ENCODE measurements around the gene ARSB.

ARSB gene

DNA sequence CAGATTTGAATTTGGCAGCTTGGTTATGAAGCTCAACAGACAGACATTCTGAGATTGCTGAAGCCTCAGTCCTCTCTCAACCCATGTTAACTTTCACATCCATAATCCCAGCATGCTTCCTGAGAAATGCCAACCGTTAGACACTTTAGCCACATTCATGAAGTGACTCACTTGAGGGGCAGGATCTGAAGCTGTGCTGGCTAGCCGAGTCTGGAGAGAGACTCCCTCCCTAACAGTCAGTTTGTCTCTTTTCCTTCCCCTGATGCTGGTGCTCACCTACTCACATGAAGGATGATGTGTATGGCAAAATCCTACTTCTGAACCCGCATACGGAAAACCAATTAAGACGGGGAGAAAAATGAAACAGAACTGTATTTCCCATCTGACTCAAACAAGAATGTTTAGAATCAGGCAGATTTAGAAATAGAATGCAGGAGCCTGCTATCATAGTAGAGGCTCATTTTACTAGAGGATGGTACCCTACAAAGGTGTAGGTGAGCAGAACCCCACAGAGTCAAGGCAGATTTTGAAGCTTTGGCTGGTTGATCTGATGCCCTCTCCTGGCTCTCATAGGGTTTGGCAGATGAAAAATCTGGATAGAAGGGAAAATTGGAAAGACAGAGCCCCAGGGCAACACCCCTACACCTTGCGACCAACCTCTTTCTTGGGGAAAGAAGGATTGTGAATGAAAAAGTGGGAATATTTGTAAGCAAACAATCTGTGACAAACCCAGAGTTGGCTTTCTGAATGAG, 185.7 kb downstream of the ARSB start:
- DNase-seq = peak; percentile 67

DNA sequence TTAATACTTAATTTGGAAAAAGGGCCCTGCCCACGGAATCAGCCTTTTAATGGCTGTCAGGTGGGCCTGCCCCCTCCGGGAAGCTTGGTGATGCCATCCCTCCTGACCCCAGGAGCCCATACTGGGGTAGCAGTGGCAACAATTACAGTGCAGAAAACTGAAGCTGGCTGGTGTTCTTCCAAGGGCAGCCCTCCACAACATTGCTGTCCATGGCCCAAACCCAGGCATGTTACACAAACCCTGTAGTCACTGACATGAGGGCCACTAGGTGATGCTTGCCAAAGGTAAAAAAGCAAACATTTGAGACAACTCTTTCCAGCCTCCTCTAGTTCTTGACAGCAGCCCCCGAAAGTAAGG, 186.5 kb downstream of the ARSB start:
- DNase-seq = no peak

DNA sequence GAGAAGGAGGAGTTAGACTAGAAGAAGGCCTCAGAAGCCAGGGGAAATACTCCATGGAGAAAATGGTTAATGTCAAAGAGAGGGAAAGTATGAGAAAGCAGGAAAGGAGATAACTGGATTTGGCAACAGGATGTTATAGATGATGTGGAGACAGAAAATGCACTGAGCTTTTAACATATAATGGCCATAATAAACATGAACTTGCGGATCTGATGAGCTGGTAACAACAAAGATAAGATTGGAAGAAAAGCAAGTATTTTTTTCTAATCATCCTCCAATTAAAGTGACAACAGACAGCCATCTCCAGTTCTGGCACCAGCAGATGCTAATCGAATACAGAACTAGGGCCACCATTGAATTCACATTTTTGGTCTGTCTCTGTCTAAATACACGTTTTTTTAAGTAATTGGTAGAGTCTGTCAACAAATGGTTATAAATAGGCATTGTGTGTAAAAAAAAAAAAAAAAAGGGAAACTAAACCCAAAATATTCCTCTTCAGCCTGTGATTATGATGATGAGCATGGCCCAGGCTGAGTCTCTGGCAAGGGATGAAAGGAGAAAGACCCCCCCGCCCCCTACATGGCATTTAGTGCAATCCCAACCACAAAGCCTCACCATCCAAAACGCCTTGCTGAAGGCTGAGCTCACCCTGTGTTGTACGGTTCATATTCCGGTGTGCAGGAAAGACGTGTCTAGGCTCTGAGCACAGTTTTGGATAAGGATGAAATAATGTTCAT, 187.0 kb downstream of the ARSB start:
- DNase-seq = no peak

DNA sequence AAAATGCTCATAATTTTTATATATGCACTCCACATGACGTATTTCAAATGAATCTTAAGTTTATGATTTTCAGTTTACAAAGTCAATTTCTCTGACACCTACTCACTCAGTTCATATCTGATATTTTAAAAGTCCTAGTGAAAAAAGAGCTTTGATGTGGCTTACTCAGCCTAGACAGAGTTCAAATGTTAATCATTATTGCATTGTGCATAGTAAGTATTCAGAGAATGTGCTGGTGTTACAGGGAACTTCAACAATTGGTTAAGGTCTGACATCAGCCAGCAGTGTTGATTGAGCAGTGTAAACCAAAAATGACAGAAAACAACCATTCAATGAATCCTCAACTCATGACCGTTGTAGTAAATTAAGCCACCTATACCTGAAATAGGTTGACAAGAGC, 189.4 kb downstream of the ARSB start:
- no peak for DNase-seq

DNA sequence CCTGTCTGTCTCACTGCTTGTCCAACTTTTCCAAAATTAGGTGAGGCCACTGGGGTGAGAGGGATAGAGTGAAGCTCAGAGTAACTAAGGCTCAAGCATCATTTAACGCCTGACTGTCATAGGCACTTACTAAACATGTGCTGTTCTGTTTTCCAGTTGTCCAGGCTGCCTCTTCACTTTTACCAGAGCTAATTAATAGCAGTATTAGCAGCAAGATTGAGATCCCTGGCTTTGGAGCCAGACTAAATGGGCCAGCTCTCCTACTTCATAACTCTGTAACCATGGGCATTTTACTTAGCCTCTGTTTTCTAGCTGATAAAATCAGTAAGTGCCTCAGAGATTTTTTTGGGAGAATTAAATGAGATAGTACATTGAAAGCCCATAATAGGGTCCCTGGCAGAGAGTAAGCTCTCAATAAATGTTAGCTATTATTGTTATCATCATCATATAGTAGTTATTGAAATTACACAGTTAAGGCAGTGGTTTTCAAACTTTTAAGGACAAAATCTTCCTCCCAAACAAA, 190.4 kb downstream of the ARSB start:
- no peak for DNase-seq

DNA sequence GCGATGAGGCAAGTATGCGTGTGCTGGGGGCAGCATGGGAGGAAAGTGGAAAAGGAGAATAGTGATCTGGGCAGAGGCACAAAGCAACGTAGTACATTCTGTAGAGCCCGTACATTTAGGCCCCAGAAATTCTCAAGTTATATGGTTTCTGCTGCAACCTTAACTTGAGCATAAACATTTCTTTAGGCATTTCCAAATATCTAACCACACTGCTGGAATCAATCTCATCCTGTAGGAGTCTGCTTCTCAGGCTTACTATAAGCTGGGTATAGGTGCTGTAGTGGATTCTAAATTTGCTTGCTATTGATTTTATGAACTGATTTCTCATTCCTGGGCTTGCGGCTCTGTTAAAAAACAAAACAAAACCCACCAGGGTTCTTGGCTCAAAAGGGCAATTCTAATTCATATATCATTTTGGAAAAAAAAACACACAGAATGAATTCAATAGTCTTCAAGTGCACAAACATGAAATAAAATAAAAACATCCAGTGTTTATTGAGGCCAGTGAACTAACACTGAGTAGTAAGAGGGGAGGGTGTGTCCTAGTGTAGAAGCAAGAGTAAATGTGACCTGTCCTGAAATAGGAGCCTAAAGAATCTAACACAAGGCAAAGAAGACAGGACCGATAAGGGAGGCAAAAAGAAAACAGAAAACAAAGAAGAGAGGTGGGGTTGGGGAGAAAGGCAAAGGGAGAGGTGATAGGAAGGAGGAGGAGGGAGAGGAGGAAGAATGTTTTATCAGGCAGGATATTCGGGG, 191.0 kb downstream of the ARSB start:
- DNase-seq = no peak

DNA sequence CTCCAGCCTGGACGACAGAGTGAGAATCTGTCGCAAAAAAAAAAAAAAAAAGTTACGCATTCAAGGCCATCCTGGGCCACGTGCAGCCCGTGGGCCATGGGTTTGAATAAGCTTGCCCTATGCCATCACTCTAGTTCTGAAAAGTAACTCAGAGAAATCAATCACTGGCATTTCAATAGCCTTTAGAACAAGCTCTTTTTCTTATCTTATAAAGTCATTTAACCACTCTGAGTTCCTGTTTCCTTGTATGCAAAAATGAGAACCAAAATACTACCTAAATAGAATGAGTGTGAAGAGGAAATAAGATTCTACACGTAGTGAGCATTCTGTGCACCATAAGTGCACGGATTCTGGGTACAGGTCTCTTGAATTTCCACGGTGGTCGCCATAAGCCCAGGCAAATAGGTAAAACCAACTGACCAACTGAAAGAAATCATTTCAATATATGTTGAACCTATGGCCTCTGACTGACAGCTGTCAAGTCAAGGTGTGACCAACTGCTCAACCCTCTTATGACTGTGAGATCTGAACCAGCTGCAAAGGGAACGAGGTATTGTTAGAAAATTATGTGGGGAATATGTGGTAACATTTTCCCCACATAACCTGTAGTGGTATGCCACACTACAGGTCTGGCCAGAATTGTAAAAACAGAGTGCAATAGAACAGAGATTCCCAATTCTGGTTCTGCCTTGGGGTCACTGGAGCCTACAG, 192.6 kb downstream of the ARSB start:
- DNase-seq = peak; percentile 28

DNA sequence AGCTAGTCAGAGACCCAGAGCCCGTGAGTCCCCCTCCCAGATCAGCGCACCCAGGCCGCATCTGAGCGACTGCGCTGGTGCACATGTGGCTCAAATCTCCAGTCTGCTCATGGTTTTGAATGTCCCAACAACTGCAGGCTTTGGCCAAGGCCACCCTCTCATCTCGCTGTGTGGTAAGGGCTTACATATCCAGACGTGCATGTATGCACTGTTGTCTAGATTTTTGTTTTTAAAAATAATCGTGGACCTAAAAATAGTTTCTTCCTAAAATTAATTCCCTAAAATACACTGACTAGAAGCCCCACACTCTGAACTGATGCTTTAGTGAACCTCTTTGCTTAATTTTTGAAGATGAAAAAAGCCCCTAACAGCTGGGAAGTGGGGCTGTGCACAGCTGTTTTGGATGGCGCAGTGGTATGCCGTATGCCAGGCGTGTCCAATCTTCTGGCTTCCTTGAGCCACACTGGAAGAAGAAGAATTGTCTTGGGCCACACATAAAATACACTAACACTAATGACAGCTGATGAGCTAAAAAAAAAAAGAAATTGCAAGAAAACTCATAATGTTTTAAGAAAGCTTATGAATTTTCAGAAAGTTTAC, 193.5 kb downstream of the ARSB start:
- no peak for DNase-seq

DNA sequence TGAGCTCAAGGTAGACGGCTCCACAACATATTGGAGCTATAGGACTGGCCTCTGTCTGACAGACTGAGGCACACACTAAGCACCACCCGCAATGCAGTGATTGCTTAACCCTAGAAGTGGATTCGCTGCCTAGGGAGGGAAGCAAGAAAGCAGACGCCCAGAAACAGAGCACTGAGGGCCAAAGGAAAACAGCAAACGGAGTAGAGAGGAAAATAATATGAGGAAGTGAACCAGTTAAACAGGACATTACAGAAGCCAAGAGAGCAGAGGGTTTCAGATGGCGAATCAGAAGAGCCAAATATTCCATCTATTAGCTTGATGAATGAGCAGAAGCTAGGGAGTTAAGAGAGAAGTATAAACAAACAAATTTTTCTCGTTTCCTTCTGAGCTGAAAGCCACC, 197.3 kb downstream of the ARSB start:
- DNase-seq = peak; percentile 78

DNA sequence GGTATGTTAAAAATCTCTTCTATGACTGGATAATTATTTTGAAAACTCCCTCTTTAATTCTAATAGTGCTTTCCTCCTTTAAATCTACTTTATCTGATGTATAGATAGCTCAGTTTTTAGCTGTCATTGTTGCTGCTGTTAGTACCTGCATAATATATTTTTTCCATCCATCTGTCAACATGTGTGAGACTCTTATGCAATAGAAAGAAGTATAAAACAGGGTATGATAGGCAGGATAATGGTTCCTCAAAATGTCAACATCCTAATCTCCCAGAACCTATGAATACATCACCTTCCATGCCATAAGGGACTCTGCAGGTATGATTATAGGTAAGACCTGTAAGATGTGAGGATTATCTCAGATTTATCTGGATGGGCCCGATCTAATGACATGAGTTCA, 199.7 kb downstream of the ARSB start:
- DNase-seq = no peak

DNA sequence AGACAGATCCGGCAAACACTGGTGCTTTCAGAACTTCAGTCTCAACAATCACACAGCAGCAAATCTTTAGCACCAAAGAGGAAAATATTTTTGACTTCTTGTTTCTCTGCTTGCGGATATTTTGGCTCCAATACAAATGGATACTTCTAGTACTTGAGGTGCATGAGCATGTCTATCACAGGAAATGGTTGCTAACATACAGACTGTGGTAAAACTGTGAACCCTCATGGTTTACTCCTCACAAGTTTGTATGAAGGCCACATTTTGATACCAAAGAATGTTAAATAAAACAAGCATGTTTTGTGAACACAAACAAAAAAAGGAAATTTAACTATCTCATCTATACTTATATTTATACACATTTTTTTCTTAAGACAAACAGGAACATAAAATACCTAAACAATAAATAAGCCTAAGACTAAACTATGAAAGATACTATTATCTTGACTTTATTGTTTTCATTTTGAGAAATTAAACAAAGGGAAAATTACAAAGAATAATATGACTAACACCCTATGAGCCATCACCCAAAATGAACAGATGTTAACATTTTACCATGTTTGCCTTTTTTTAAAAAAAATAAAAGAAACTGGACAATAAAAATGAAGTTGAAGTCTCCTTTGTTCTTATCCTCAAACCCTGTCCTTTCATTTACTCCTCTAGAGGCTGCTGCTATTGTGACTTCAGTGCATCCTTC, 201.5 kb downstream of the ARSB start:
- no peak for DNase-seq

DNA sequence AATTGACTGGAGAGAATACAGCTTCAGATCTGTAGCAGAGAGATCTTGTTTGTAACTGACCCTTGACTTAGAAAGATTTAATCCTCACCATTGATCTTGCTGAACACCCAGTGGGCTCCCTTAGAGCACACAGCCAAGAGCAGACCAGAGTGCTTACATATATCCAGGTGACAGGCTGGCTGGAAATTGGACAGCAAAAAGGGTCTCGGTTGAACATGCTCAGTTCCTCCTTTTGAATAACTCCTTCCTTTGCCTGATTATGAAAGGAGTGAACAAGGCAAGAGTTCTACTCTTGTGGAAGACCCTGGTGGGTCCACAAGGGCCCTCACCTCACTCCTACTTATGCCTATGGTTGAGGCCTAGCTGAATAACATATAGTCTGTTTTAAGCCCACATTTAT, 202.4 kb downstream of the ARSB start:
- no peak for DNase-seq

DNA sequence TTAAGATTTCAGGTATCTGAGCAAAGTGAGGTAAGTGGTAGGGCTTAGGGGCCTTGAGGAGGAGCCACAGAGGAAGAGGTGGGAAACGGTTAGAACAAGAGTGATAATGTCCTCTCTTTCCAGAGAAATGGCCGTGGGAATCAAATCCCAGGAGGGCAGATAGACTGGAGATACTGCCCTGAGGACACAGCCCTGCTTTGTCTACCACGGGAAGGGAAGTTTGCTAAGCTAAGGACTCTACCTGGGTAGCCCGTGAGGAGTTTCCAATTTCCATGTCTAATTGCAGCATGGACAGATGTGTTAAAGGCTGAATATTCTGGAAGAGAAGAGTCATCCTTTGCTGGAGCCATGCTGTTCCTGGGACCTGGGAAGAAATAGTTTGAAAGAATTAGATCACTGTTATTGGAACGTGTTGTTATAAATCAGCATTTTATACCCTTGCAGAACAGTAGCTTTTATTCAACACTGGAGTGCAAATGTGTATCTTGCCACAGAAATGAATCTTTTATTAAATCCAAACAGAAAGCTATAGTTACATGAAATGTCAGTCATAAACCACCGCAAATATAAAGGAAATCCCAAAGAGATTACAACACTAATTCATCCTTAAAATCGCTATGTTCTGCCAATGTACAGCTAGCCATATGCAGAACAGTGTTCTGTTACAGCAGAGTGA, 203.4 kb downstream of the ARSB start:
- no peak for DNase-seq

DNA sequence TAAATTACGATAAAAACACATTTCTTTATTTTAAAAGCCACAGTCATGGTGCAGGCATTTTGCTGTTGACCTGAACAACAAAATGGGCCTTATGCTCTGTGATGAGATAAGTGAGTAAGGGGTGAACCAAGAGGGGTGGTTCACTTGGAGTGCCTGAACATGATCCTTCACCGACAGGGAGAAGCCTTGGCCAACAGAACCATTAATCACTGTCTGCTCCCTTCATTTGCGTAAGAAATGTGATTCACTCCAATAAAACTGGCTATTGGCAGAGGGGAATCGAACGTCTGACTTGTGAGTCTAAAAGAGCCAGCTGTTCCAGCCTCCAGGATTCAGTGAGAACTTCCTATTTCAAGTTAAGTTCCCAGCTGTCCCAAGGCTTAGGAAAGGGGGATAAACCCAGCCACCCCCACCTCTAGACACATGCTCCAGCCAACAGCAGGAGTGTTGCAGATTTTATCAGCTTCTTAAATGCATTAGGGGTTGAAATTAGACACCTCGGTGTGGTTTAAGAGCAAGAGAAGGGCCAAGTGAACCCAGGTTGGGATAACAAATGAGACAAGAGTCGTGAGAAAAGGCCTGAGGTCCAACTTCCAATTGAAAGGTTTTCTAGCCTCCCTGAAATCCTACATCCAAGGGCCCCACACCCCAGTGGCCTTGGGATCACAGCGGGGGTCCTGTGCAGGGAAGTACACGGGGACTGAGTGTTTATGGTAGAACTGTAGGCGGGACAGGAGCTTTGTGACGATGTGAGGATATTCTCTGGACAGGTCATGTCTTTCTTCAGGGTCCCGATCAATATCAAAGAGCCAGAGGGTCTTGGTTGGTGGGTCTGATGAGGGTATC, 205.1 kb downstream of the ARSB start:
- no peak for DNase-seq

DNA sequence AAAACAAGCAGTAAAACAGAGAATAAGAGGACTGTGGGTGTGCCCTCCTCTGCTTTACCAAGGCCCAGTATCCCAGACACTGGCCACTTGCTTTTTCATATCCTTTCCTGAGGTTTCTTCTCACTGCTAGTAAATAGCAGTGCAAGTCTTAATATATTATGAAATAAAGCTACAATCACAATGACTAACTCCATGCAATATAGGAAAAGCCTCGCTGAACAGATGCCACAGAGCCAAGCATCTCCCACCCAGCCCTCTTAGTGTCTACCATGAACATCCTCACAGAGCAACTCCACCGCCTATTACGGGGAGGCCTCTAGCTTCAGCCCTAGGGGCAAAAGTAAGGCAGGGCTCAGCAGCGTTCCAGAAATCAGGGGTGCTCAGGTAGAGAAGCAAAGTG, 205.8 kb downstream of the ARSB start:
- no peak for DNase-seq

DNA sequence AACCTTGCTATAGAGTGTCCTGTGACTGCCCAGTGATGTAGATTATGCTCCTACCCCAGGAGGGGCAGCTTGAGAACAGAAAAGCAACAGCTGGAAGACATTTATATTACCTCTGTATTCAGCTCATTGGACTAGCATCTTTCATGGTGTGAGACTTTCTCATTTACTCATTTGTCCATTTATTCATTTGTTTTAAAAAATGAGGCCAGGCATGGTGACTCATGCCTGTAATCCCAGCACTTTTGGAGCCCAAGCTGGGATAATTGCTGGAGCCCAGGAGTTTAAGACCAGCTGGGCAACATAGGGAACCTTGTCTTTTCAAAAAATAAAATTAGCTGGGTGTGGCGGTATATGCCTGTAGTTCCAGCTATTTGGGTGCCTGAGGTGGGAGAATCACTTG, 206.6 kb downstream of the ARSB start:
- no peak for DNase-seq

DNA sequence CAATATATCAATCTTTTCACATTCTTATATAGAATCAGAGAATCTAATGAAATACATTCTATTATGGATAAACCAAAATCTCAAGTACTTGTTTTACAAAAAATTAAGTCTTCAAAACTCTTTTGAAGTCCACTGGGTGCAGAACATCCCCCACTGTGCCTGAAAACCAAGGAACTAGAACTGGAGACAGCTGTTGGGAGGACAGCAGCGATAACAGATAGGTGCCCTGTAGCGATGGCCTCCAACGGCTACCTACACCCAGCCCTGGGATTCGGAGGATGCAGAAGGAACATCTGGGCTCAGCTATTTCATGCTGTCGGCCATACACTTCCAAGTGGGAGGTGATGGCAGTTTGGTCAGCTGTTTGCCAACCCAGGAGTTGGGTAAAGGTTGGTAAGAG, 207.2 kb downstream of the ARSB start:
- DNase-seq = no peak

DNA sequence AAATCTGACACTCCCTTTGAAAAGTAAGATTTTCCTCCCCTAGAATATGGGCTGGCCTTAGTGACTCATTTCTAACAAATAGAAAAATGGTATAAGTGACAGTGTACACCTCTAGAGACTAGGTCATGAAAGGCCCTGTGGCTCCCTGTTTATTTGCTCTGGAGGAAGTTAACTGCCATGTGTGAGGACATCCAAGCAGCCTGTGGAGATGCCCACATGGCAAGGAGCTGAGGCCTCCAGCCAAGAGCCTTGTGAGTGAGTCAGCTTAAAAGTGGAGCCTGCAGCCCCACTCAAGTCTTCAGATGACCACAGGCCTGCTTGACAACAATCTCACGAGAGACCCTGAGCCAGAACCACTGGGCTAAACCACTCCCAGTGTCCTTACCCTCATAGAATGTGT, 208.5 kb downstream of the ARSB start:
- no peak for DNase-seq

DNA sequence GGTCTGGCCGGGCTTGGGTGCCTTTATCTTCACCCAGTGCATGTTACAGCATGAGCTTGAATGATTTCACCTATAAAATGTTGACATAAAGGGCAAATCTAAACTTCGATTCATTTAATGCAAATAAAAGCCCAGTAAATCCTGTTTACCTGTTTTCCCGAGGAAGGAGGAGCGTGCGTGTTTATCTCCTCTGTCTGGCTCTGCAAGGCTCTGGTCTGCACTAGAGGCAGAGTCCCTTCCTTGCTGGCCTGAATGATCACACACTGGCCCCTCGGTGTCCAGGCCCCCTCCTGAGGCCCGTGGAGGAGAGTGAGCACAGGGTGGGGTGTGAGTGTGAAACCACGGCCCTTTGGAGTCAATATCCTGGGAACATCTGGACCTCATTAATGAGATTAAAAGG, 211.5 kb downstream of the ARSB start:
- no peak for DNase-seq

All from MV-4-11 (cell line).